ENCODE data around the gene CHI3L1.
A peak's percentile ranks its signal among the peaks of the same experiment; 100 is the strongest.
"Not testable (repeated sequence)": the region's sequence is repeated elsewhere in the genome, so short reads cannot be mapped to it uniquely, and the experiment has no call there.

The CHI3L1 gene

DNA sequence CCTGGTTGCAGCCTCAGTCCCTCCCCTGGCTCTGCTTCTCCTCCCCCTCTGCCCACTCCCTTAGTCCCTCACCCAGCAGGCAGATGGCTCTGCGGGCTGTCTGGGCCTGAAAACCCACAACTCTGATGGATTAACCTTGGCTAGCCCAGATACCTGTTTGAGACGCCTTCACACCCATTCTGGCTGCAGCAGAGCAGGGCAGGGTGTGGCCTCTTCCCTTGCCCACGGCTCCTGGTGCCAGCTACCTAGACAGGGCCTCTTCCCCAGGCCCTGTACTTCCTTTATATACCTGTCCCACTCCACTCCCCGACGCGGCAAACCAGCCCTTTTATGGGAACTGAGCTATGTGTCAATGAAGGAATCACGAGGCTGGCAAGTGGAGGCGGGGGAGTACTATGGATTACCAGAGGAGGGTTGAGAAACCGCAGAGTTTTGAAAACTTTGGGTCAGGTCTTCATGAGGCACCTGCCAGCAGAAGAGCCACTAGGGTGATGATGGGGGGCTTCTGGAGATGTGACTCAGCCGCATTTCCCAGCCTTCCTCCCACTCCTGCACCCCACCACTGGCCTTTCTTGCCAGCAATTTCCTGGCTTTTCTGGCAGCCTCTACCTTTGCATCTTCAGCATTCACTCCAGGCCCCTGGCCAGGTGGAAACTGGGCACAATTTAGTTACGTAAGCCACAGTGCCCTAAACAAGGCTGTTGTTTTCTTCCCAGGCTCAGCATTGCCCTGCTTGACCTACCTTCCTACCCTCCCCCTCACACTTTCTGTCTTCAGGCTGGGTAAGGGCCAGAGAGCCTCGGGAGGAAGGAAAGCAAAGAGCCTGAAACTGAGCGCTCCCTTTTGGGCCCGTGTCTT is at the start of gene CHI3L1:
Gene CHI3L1 (minus strand): TSS at position 259 of the 858 bp plus-strand sequence. CDS start 81 bp downstream, at position 178.
- no peak for DNase-seq

DNA sequence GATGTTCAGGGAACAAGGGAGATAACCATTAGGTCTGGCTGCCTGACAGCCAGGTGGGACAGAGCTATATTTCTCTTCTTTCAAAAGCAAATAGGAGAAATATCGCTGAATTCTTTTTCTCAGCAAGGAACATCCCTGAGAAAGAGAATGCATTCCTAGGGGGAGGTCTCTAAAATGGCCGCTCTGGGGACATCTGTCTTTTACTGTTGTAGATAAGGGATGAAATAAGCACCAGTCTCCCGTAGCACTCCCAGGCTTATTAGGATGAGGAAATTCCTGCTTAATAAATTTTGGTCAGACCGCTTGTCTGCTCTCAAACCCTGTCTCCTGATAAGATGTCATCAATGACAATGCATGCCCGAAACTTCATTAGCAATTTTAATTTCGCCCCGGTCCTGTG is 48.4 kb upstream of the CHI3L1 start:
- DNase-seq, result not testable (repeated sequence)

DNA sequence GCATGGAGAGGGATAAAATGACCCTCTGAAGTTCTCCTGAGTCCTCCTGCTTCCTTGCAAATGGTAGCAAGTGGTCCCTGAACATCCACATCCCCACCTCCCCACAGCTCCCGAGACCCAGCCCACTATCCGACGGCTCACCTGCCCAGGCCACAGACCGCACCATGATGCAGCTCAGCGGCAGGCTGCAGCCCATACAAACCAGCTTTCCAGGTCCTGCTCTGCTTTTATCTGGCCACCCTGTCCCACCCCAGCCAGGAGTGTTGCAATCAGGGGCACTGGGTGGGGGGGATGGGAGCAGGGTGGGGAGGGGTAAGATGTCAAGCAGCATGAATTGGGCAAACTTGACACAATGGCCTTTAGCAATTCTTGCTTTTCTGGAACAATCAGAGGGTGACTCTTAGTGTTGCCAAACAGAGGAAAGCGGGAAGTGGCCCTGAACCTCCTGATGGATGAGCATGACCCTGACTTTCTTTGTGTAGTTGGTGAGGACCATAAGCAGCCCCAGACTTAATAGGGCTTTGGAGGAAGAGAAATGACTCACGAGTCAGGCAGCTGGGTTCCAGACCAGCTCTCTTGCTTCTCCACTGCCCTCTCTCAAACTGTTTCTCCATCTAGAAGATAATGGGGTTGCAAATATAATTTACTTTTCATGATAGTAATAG is 43.1 kb upstream of the CHI3L1 start, which contains the start of gene CHIT1:
Gene CHIT1 (minus strand): TSS at position 203 of the 665 bp plus-strand sequence. CDS start 37 bp downstream, at position 166.
- DNase-seq, result no peak

DNA sequence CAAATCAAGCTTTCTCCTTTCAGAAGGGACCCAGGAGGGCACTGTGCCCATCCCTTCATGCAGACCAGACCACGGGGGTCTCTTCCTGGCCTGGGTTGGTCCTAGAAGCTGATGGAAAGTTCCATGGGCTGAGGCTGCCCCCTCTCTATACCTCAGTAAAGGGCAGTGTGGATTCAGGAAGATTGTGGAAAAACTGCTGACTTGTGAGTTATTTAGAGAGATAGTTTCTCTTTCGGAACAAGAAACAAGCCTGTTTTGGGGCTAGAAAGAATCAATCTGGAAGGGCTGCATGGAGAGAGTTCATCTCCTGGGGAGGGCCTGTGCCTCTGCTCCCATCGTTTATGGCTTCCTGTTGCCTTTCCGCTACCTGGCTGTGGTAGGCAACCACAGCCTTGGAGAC is 42.2 kb upstream of the CHI3L1 start:
- DNase-seq, result no peak

DNA sequence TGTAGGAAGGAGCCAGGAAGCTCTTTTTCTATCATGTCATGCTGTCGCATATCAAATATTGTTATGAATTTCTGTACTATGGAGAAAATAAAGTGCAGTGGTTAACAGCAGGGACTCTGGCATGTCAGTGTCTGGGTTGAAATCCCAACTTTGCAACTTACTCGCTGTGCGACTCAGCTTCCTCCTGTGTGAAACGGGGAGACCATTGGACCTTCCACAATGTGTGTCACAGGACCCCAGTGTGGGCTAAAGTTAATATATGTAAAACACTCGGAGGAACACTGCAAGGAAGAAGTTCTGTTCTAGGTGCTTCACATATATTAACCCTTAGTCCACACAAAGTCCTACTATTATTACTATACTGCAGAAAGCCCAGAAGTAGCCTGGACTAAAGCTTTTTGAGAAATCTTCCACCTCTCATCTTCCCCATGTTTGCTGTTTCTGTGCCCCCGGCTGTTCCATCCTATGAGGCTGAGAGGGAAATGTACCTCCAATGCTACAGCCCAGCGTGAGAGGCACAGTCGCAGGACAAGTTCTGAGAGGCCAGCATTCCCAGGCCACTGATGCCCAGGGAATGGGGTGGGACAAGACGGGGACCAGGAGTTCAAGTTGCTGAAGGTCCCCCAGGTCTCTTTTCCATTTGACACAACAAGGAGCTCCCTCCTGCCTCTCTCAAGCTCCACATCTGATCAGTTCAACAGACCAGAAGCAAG is 41.0 kb upstream of the CHI3L1 start:
- DNase-seq, result no peak

DNA sequence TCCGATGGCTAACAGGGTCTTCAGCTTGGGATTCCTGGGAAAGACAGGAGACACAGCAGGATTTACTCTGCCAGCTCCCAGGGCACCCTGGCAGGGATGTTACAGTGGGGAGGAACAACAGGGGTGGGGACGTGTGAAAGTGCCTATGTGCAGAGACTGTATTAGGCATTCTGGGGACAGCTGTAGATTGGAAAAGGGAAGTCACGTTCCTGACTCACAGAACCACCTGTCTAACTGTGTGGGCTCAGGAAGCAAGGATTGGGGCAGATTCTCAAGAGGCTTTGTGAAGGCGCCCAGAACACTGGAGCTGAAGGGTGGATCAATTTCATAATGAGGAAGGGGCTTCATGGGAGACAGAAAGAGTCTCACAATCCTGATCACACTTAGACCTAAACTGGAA is 38.6 kb upstream of the CHI3L1 start:
- DNase-seq, result no peak

DNA sequence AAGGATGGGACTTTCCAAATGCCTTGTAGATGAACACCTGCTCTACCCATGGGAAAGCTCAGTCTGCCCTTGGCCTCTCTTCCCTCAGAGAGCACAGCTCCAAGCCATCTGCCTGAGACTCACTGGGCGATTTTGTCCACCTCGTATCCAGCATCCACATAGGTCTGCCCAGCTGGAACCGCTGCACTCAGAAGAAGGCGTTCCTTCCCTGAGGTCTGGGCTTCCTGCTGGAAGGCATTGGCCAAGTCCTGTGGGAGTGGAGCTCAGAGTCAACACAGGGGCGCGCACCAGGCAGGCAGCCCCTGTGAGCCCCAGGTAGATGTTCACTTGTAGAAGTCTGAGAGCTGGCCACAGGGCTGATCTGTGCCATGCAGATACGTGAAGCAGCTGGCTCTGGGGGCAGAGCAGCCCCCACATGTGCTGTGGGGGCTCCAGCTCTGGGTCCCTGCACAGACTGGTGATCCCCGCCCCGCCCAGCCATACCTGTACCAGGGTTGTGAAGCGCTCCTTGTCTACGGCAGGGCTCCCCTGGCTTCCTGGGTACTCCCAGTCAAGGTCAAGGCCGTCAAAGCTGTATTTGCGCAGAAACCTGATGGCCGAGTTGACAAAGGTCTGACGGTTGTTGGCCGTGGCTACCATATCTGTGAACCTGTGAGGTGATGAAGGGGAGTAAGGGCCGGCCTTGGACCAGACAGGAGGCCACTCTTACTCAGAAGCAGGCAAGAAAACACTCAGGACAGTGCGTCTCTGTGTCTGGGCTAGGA is 36.7 kb upstream of the CHI3L1 start:
- DNase-seq, result no peak

DNA sequence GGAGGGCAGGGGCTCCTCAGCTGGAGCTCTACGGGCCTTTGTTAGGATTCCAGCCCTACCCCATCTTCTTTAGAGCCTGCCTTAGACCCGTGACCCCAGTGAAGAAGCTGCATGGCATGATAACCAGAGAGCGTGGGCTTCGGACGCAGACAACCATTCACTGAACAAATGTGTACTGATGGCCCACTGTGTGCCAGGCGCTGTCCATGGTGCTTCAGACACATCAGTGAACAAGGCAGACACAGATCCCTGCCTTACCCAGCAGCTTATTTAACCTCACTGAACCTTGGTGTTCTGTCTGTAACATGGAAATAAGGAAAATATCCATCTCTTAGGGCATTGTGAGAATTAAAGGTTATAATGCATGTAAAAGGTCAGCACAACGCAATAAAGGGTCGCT is 33.4 kb upstream of the CHI3L1 start:
- no peak for DNase-seq

DNA sequence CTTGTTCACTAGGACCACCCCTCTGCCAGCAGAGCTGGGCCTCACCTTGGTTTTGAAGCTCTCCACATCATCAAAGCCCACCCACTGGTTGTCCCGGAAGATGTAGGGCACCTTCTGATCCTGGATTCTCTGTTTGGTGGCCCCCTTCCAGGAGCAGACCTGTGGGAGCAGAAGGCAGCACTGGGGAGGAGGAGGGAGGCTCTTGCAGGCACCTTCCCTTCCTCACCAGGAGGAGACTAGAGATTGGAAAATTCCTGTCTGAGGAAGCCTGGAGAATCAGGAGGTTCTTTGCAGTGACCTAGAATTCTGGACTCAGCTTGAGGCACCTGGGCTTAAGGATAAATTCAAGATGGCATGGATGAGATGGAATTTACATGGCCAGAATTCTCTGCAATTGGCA is 32.7 kb upstream of the CHI3L1 start:
- DNase-seq, result no peak

DNA sequence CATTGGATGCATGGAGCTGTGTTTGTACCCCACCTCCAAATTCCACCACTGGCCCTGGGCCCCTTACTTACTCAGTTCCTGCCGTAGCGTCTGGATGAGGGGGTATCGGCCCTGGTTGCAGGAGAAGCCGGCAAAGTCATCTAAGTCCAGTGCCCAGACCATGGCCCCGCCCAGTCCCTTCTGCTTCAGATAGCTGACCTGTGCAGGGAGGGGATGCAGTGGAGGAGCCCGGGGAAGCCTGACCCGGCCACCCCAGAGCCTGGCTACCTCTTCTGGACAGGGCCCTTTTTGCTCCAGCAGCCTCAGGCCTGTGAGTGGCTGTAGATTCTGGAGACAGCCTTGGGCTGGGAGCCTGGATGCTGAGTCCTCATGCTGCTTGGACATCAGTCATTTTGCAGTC is 31.2 kb upstream of the CHI3L1 start:
- DNase-seq, result no peak

DNA sequence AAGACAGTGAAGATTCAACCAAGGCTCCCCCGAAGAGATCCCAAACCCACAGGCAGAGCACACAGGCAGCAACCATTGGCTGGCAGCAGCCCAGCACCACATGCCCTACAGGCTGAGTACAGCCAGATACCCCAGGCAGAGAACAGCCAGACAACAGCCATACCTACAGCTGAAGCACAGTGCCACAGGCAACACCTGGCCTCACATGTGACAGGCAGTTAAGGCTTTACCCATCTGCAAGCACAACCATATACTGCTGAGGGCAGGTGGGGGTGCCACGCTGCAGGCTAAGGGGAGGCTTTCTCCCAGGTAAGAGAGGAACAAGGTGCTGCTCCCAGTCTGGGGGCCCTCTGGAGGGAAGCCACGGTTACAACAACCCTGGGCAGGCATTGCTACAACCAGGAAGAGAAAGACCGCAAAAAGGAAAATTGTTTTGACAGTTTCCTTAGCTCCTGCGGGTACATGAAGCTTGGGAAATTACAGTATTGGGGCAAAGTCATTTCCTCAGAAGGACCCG is 30.7 kb upstream of the CHI3L1 start:
- DNase-seq, result no peak

DNA sequence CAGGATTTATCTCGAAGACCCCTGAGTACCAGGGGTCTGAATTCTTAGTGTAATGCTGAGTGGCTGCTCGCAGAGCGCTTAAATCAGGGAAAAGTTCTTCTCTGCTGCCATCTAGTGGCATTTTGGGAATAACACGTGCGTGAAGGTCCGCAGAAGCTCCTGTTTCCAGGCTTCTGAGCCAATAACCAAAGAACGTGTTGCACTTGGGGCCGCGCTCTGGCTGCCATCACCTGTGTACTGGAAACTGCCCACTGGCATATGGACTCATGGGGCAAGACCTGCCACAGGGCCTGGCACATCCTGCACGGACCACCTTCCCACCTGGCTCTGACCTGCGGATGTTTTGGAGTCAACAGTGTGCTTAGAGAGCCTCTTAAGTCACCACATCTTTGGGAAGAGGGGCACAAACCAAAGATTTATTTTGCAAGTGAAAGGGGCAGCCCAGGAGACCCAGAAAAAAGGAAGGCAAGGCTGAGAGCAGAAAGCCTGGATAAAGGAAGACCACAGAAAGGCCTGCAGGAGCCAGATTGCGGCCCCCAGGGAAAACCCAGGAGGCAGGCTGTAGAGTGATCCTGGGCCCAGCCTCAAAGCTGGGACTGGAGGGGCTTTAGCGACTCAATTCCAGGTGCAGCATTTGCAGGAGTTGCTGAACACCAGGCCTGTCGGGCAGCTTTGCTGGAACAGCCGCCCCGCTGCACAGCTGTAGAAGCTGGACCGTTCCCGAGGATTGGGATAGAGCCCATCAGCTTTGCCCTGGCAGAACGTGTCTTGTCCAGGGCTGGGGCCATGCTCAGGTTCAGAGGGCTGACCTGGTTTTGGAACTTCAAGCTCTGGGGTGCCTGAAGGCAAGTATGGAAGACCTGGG is 30.0 kb upstream of the CHI3L1 start:
- peak; percentile 35 for DNase-seq

DNA sequence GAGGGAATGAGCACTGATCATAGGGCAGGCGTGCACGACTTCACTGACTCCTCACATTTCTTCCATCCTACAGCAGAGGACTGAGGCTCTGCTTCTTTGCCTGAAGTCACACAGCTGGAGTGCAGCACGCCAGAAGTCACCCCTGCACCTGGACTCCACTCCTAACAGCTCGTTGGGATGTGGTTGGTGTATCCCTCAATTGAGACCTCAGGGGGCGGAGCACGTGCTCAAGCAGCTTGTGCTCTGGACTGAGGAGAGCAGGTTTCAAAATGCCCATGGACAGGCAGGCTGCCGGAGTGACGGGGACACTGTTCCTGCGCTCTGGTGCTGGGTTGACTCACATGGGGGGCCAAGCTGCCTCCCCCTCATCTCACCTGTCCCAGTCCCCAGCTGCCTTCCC is 29.1 kb upstream of the CHI3L1 start:
- DNase-seq, result no peak

DNA sequence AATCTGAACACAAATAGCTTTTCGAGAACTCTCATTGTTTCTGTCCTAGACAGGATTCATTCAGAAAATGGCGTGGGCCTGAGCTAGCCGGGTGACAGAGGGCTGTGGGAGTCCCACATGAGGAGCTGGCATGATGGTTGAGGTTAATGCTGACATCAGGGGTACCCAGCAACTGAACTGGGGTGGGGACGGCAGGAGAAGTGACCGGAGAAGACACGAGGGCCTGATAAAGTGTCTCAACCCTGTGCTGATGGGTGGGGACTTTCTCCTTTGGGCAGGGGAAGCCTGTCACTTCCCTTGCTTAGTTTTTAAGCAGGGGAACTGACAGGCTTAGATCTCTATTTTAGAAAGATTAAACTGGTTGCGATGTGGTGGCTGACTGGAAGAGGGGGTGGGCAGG is 28.4 kb upstream of the CHI3L1 start:
- no peak for DNase-seq

DNA sequence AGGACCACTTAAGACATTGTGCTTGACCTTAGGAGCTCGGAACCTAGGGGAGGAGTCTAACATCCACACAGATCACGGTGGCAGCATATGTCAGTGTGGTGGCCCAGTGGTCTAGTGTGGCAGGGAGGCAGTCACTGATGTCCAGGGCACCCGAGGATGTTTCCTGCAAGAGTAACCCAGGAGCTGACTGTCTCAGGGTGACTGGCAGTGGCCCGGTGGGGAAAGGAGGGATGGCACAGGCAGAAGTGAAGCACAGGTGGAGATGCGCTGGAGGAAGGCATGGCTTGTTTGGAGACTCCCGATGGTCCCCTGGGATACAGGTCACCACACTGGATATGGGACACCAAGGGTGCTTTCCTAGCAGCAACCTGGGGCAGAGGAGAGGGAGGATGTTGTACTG is 26.6 kb upstream of the CHI3L1 start:
- no peak for DNase-seq

DNA sequence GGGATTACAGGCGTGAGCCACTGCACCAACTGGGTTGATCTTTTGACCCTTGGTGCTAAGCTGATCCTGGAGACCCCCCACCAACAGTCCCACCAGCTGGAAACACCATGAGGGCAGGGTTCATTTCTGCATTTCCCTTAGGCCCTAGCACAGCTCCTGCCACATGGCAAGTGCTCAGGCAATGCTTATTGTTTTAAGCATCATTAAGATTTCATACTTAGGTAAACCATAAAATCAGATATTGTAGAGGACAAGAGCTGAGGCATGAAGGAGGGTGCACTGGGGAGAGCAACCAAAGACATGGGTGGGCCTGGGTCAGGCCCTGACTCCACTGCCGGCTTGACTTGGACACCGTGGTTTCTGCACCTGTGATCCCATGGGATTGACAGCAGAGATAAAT is 25.3 kb upstream of the CHI3L1 start:
- no peak for DNase-seq

DNA sequence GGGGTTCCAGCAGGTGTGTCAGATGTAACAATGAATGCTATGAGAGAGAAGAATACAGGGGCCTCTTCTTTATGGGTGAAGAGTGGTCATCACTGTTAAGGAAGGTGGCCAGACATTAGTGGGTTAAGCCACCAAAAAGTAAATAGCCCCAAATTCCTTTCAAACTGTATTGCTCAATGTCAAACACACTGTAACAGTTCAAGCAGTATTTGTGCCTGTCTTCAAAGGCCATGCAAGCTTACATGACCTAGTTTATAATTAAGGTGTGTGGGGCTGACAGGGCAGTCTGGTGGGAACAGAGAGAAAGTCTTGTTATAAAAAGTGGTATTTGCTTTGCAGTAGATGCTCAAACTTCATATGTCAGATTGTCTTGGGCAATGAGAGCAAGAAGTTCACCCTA is 24.5 kb upstream of the CHI3L1 start:
- no peak for DNase-seq

DNA sequence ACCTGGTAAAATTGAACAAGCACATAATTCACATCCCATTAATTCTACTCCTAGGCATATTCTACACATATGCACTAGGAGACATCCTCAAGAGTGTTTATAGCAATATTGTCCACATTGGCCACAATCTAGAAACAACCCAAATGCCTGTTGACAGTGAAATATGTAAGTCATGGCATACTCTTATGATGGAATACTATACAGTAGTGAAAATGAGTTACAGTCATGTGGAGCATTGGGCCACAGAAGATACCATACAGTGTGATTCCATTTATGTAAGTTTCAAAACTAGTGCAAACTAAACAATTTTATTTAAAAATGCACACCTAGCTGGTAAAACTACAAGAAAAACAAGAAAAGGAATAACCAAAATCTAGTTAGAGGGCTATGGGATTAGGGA is 23.8 kb upstream of the CHI3L1 start:
- no peak for DNase-seq

DNA sequence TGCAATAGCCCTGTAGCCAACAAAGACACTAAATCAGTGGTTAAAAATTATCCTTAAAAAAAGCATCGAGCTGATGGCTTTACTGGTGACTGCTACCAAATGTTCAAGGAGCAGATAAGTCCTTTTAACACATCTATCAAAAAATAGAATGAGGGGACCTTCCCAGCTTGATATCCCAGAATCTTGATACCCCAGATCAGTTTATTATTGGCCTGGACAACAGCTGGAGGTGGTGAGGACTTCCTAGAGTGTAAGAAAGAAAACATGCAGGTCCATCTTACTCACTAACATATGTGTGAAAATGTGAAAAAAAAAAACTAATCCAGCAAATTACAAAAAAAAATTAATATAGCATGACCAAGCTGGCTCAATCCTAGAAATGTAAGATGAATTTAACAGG is 21.7 kb upstream of the CHI3L1 start:
- DNase-seq, result no peak

DNA sequence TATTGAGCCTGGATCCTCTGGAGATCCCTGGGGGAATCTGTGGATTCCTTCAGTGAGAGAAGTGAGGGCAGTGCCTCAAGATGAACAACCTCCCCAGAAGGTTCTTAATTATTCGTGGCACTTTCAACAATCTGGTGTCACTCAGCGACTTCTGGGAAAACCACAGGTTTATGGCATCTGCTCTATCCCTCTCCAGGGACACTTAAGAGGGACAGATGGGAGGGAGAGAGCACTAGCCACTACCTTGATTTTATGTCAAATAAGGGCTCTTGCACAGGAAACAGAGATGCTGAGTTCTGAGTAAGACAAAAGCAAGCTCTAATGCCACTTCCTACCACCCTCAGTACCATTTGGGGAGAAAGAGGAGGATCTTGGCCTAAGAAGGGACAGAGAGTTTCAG is 21.2 kb upstream of the CHI3L1 start:
- no peak for DNase-seq

DNA sequence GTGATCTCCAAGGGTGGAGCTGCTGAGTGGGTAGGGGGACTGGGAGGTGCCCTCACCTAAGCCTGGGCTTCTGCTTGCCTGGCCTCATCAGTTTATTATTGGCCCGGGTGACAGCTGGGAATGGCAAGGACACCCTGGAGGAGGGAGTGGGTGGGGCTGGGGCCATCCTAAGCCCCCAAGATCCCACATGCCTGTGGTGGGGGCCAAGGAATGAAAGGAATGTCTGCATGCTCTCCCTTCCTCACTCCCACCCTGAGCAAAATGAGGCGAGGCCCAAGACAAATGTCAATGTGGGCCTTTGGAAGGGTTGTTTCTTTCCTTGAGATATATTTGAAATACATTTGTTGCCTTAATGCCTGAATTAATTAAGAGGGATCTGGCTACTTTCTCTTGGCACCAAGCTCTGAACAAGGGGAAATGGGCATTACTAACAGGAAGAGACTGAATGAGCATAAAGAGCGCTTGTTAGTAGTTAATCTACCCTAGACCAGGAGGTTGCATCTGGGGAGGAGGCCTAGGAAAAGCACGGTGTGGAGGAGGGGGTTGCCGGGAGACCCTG is 19.7 kb upstream of the CHI3L1 start:
- no peak for DNase-seq
